Karpas-422 (cell line): Measurements from ENCODE around the gene PALM. TPM values are rescaled to one million over a fixed set of nuclear protein-coding genes. Genes with fewer than 3 reads are reported as not detected.
A peak's percentile ranks its signal among the peaks of the same experiment; 100 is the strongest.
"Not testable (repeated sequence)": the region's sequence is repeated elsewhere in the genome, so short reads cannot be mapped to it uniquely, and the experiment has no call there.

ENCODE experiments used
- DNase-seq: peaks from one replicate; pipeline ENCODE4 v3.0.0-alpha.2; 2015
- H2AFZ ChIP-seq: fragments of 200-600 bp; sonication (generic); 2 replicates; pipeline ENCODE4 v1.6.1; 2014; ENCODE audit warnings: antibody characterized with exemption, low read length, mixed read lengths
- H3K27ac ChIP-seq: fragments of 200-600 bp; sonication (generic); 2 replicates; pipeline ENCODE4 v1.5.1; 2014; ENCODE audit warnings: mild to moderate bottlenecking, low read length, moderate library complexity
- H3K27me3 ChIP-seq: fragments of 200-600 bp; sonication (generic); 2 replicates; pipeline ENCODE4 v1.6.1; 2014; ENCODE audit warnings: low read length, mixed read lengths
- H3K36me3 ChIP-seq: fragments of 200-600 bp; sonication (generic); 2 replicates; pipeline ENCODE4 v1.6.1; 2014; ENCODE audit warnings: low read length, mixed read lengths; ENCODE audit not compliant: insufficient read depth
- H3K4me1 ChIP-seq: fragments of 200-600 bp; sonication (generic); 2 replicates; pipeline ENCODE4 v1.6.1; 2014; ENCODE audit warnings: mild to moderate bottlenecking, low read length, mixed read lengths
- H3K4me2 ChIP-seq: fragments of 200-600 bp; sonication (generic); 2 replicates; pipeline ENCODE4 v1.6.1; 2014; ENCODE audit warnings: low read length, low read depth, mild to moderate bottlenecking; ENCODE audit not compliant: poor library complexity, severe bottlenecking
- H3K4me3 ChIP-seq: fragments of 200-600 bp; sonication (generic); 2 replicates; pipeline ENCODE4 v1.5.1; 2014; ENCODE audit warnings: mild to moderate bottlenecking, antibody characterized with exemption, low read length, mixed read lengths
- H3K79me2 ChIP-seq: fragments of 200-600 bp; sonication (generic); 2 replicates; pipeline ENCODE4 v1.6.1; 2014; ENCODE audit warnings: mild to moderate bottlenecking, low read length, mixed read lengths
- H3K9ac ChIP-seq: fragments of 200-600 bp; sonication (generic); 2 replicates; pipeline ENCODE4 v1.6.0; 2014; ENCODE audit warnings: low read length
- H3K9me2 ChIP-seq: fragments of 200-600 bp; sonication (generic), shearing (Covaris generic); replicated peaks from 2 replicates; pipeline ENCODE4 v1.6.0; 2014; ENCODE audit warnings: mild to moderate bottlenecking, low read length, moderate library complexity; ENCODE audit not compliant: insufficient read depth
- H3K9me3 ChIP-seq: fragments of 300-700, 200-600 bp; sonication (generic); 2 replicates; pipeline ENCODE4 v1.6.1; 2014; ENCODE audit warnings: low read length, mixed read lengths
- H4K20me1 ChIP-seq: fragments of 200-600 bp; sonication (generic); 2 replicates; pipeline ENCODE4 v1.6.1; 2014; ENCODE audit warnings: mild to moderate bottlenecking, antibody characterized with exemption, low read length, low read depth; ENCODE audit not compliant: insufficient read depth
- total RNA-seq: library from RNA; depleted of rRNA; stranded (reverse); fragments of >200 nt; shearing (Covaris generic); gene quantifications from 2 replicates; pipeline ENCODE4 v1.2.3, GENCODE V29; 2014; ENCODE audit warnings: low replicate concordance

The PALM gene
- total RNA-seq, 1 experiment from 2014 or later = 3.5 TPM

DNA sequence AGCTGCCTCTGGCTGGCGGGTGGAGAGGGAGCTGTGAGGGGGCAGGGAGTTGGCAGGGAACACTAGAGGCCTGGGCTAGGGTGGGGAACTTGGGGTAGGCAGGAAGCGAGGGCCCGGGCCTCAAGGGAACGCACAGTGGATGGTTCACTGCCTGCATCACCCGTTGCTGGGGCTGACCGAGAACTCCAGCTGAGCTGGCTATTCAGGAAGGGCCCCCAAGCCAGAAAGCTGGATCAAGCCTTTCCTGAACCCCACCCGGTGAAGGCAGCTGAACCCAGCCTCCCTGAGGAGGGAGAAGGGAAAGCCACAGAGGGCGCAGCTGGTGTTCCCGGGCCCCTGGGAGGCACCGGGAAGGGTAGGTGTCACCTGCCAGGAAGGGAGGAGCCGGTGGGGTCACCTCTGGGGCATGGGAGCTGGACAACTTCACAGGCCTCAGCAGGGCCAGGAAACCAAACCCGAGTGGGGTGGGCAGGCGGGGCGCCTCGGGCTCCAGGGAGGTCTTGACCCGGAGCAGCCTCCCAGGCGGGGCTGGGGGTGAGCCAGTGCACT, 13.9 kb downstream of the PALM start:
- H3K4me3 ChIP-seq = no peak overlapping the region
- no peaks in the 10 kb centered on the region for H3K9me3 ChIP-seq
- H2AFZ ChIP-seq = no peak overlapping the region
- no peak overlapping the region for H3K27ac ChIP-seq
- no peak overlapping the region for H3K9ac ChIP-seq
- no peaks in the 10 kb centered on the region for H4K20me1 ChIP-seq
- peak; percentile 48 for DNase-seq
- no peaks in the 10 kb centered on the region for H3K36me3 ChIP-seq
- H3K79me2 ChIP-seq = no peaks in the 10 kb centered on the region
- no peaks in the 10 kb centered on the region for H3K9me2 ChIP-seq
- H3K4me1 ChIP-seq = no peaks in the 10 kb centered on the region
- H3K4me2 ChIP-seq = no peak overlapping the region
- H3K27me3 ChIP-seq = no peaks in the 10 kb centered on the region

DNA sequence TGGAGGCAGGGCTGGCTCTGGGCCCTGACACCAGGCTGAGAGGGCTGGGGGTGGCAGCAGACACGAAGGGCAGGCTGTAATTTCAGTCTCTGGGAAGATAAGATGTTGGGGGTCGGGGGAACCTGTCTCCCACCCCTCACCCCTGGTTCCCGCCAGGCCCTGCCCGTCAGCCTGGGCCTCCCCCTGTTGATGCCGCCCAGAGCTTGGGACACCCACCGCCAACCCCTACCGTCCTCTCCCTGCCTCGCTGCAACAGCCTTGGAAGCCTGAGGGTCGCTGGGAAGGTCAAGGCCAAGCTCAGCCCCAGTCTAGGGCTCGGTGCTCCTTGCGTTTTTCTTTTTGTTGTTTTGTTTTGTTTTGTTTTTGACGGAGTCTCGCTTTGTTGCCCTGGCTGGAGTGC, 14.5 kb downstream of the PALM start:
- Histone ChIP-seq H3K9me3 (no peaks in the 10 kb centered on the region), H3K9ac (no peak overlapping the region), H3K4me2 (no peak overlapping the region)

DNA sequence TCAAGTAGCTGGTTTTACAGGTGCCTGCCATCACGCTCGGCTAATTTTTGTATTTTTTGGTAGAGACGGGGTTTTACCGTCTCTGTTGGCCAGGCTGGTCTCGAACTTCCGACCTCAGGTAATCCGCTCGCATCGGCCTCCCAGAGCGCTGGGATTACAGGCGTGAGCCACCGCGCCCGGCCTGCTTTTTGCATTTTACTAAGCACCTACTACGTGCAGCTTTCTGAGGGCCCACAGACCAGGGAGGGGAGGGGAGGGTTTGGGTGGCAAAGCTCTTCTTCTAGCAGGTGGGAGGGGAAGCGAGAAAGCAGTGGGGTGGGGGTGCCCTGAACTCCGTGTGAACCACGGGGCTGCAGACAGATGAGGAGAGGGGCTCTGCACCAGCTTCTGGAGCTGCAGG, 15.0 kb downstream of the PALM start:
- no peaks in the 10 kb centered on the region for H3K27me3 ChIP-seq
- H3K4me2 ChIP-seq = no peak overlapping the region
- no peaks in the 10 kb centered on the region for H3K9me2 ChIP-seq
- H3K27ac ChIP-seq = no peak overlapping the region
- no peak overlapping the region for H3K4me3 ChIP-seq
- no peak overlapping the region for H2AFZ ChIP-seq
- H4K20me1 ChIP-seq = no peaks in the 10 kb centered on the region
- H3K36me3 ChIP-seq = no peaks in the 10 kb centered on the region
- DNase-seq = no peak
- H3K79me2 ChIP-seq = no peaks in the 10 kb centered on the region
- no peaks in the 10 kb centered on the region for H3K4me1 ChIP-seq
- H3K9me3 ChIP-seq = no peaks in the 10 kb centered on the region
- H3K9ac ChIP-seq = no peak overlapping the region

More for the DNA sequence above, 14.5 kb downstream of the PALM start:
- no peaks in the 10 kb centered on the region for H3K36me3 ChIP-seq
- H2AFZ ChIP-seq = no peak overlapping the region
- H3K27me3 ChIP-seq = no peaks in the 10 kb centered on the region
- no peak for DNase-seq
- H3K27ac ChIP-seq = no peak overlapping the region
- no peaks in the 10 kb centered on the region for H4K20me1 ChIP-seq
- no peaks in the 10 kb centered on the region for H3K79me2 ChIP-seq
- no peak overlapping the region for H3K4me3 ChIP-seq
- H3K4me1 ChIP-seq = no peaks in the 10 kb centered on the region
- H3K9me2 ChIP-seq = no peaks in the 10 kb centered on the region

DNA sequence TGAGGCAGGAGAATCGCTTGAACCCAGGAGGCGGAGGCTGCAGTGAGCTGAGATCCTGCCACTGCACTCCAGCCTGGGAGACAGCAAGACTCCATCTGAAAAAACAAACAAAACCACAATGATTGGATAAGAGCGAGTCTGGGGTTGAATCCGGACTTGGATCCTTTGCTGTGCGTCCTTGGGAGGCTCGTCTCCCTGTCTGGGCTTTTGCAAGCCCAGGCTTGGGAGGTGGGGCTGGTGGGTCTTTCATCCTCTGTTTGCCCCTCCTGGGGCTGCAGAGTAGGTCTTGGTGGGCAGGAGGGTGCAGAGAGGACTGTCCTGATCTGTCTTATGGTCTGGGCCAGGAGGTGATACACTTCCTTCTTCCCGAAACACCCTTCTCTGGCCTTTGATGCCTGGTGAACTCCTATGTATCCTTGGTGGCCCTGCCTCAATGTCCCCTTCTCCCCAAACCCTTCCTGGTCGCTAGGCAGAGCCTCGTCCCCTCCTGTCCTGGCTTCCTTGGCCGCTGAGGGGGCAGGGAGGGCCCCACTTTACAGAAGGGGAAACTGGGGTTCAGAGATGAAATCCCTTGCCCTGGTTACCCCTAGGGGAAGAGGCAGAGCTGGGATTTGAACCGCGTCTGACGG, 16.8 kb downstream of the PALM start:
- H3K27me3 ChIP-seq = no peaks in the 10 kb centered on the region
- no peak for DNase-seq
- no peaks in the 10 kb centered on the region for H3K4me1 ChIP-seq

DNA sequence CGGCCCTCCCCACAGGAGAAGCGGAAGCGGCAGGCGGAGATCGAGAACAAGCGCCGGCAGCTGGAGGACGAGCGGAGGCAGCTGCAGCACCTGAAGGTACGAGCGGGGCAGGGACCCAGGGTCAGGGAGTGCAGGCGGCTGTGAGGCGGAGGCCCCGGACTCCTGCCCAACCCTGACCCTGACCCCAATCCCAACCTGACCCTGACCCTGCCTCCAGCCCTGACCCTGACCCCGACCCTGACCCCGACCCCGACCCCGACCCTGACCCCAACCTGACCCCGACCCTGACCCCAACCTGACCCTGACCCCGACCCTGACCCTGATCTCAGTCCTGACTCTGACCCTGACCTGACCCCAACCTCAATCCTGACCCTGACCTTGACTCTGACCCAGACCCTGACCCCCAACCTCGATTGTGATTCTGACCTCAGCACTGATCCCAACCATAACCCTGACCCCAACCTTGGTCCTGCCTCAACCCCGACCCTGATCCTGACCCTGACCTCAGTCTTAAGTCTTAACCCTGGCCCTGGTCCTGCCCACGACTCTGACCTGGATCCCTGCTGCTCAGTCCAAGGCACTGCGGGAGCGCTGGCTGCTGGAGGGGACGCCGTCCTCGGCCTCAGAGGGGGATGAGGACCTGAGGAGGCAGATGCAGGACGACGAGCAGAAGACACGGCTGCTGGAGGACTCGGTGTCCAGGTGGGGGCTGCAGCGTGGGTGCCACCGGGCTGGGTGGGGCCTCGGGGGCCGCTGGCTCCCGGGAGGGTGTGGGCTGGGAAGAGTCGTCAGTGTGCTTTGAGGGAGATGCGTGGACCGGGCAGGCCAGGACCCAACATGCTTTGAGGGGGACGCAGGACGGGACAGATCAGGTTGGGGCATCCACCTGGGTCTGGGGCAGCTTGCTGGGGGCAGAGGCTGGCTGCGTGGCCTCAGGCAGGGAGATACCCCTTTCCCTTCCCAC, 18.5 kb downstream of the PALM start:
- no peaks in the 10 kb centered on the region for H3K9me2 ChIP-seq
- no peaks in the 10 kb centered on the region for H3K9me3 ChIP-seq
- H3K9ac ChIP-seq = no peak overlapping the region
- H3K4me1 ChIP-seq = no peaks in the 10 kb centered on the region
- DNase-seq = no peak
- no peak overlapping the region for H2AFZ ChIP-seq
- H3K36me3 ChIP-seq = no peaks in the 10 kb centered on the region
- no peak overlapping the region for H3K27ac ChIP-seq
- no peaks in the 10 kb centered on the region for H4K20me1 ChIP-seq
- no peaks in the 10 kb centered on the region for H3K27me3 ChIP-seq
- no peak overlapping the region for H3K4me2 ChIP-seq
- H3K4me3 ChIP-seq = no peak overlapping the region
- H3K79me2 ChIP-seq = no peaks in the 10 kb centered on the region

More for the DNA sequence above, 16.8 kb downstream of the PALM start:
- no peaks in the 10 kb centered on the region for H3K79me2 ChIP-seq
- H3K9me3 ChIP-seq = no peaks in the 10 kb centered on the region
- H3K9me2 ChIP-seq = no peaks in the 10 kb centered on the region
- H3K27ac ChIP-seq = no peak overlapping the region
- H3K9ac ChIP-seq = no peak overlapping the region
- H3K4me3 ChIP-seq = no peak overlapping the region
- no peaks in the 10 kb centered on the region for H4K20me1 ChIP-seq
- H3K36me3 ChIP-seq = no peaks in the 10 kb centered on the region
- H3K4me2 ChIP-seq = no peak overlapping the region
- no peak overlapping the region for H2AFZ ChIP-seq

DNA sequence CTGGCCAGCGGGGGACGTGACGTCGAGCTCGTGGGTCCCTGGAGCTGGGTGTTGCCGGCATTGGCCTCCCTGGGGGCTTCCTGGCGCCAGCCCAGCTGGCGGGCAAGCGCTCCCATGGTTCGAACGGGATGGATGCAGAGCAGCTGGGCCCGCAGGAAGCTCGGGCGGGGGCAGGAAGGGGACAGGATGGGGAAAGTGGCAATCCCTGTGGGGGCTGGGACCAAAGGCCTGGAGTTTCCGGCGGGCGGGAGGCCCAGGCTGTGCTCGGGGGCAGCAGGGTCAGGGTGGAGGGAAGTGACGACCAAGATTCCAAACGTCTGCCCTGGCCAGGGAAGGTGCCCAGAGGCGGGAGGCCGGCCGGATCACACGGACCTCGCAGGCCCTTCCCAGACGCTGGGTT, 19.3 kb downstream of the PALM start:
- no peak overlapping the region for H3K4me3 ChIP-seq
- H2AFZ ChIP-seq = no peak overlapping the region
- H3K4me2 ChIP-seq = no peak overlapping the region
- no peaks in the 10 kb centered on the region for H3K79me2 ChIP-seq
- no peak overlapping the region for H3K9ac ChIP-seq
- H3K9me3 ChIP-seq = no peaks in the 10 kb centered on the region
- H3K27me3 ChIP-seq = no peaks in the 10 kb centered on the region
- no peaks in the 10 kb centered on the region for H4K20me1 ChIP-seq
- no peaks in the 10 kb centered on the region for H3K4me1 ChIP-seq
- H3K9me2 ChIP-seq = no peaks in the 10 kb centered on the region
- H3K27ac ChIP-seq = no peak overlapping the region
- no peaks in the 10 kb centered on the region for H3K36me3 ChIP-seq
- no peak for DNase-seq

DNA sequence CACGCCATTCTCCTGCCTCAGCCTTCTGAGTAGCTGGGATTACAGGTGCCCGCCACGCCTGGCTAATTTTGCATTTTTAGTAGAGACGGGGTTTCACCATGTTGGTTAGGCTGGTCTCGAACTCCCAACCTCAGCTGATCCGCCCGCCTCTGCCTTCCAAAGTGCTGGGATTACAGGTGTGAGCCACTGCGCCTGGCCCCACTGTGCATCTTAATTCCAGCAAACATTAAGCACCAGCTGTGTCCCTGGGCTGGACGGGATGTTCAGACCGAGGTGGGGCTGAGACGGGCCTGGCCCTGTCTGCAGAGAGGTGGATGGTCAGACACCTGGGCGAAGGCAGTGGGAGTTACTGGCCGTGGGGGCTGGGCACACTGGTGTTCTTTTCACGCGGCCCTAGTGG, 20.8 kb downstream of the PALM start:
- H3K36me3 ChIP-seq, H3K9me2 ChIP-seq, H3K9ac ChIP-seq, H4K20me1 ChIP-seq, H3K4me3 ChIP-seq, H3K79me2 ChIP-seq, H3K9me3 ChIP-seq, H3K4me2 ChIP-seq, H3K4me1 ChIP-seq, H3K27me3 ChIP-seq, H2AFZ ChIP-seq, H3K27ac ChIP-seq, DNase-seq: not testable (repeated sequence)

DNA sequence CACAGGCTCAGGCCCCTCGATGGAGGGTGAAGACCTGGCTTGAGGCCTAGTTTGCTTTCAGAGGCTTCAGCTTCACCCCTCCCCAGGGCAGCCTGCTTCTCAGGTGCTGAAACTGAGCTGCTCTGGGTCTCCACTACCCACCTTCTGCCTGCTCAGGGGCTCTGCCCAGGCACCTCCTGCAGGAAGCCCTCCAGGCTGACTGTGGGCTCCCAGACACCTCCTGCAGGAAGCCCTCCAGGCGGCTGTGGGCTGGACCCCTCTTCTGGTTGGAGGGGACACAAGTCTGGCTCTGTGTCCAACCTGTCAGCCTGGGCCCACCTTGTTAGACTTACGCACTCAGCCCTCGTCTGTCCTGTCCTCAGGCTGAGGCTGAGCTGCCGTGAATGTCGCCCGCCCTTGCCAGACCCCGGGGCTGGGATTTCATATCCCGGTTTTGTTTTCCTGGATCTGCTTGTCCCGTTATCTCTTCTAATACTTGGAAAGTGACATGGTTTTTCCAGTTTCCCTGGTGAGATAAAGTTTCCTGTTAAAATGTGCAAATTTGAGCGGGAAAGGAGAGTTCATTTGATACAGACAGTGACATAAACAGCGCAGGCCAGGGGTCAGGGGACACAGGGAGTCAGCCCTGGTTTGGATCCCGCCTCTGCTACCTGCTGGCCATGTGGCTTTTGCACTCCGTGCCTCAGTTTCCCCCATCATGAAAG, 21.4 kb downstream of the PALM start:
- Histone ChIP-seq H4K20me1 (no peaks in the 10 kb centered on the region), H3K27me3 (no peaks in the 10 kb centered on the region), H3K9me3 (no peaks in the 10 kb centered on the region), H3K79me2 (no peaks in the 10 kb centered on the region), H3K36me3 (no peaks in the 10 kb centered on the region), H3K4me1 (no peaks in the 10 kb centered on the region), H2AFZ (no peak overlapping the region), H3K9ac (no peak overlapping the region), H3K4me3 (no peak overlapping the region), H3K4me2 (no peak overlapping the region), H3K9me2 (no peaks in the 10 kb centered on the region), H3K27ac (no peak overlapping the region)
- DNase-seq = no peak
